Panc1 (cell line): ENCODE measurements around the gene MYL5. TPM values are rescaled to one million over a fixed set of nuclear protein-coding genes. Genes with fewer than 3 reads are reported as not detected.

Experiments used
- ATAC-seq: fragments of 200-7000 bp; cut with Tn5 transposase; 2 replicates; pipeline ENCODE4 v1.9.1; 2020; ENCODE audit warnings: mild to moderate bottlenecking, moderate library complexity
- BruUV-seq: library from RNA; stranded (reverse); fragments of 400-500 nt; replicated peaks from 2 replicates; lab custom pipeline; 2021; lab: Mats Ljungman, UMichigan
- CTCF ChIA-PET: fragments of 300-600 bp; sonication (Branson Sonifier 250); formaldehyde crosslinking; loops from one replicate; lab custom pipeline; 2022; ENCODE audit warnings: antibody characterized with exemption; lab: Charles Lee
- POLR2A ChIA-PET: fragments of 300-600 bp; sonication (Branson Sonifier 250); formaldehyde crosslinking; loops from one replicate; lab custom pipeline; 2022; ENCODE audit warnings: antibody characterized with exemption; lab: Charles Lee
- DNase-seq: peaks from one replicate; pipeline ENCODE4 v3.0.0-alpha.2; 2010; ENCODE audit warnings: low read depth, low spot score
- H3K27ac ChIP-seq: 2 replicates; pipeline ENCODE4 v1.5.1; 2011; ENCODE audit warnings: mild to moderate bottlenecking, low read length, inconsistent platforms
- H3K27me3 ChIP-seq: fragments of 200-500 bp; sonication (Bioruptor generic); 2 replicates; pipeline ENCODE4 v1.6.0; 2014; ENCODE audit warnings: low read length, inconsistent platforms; ENCODE audit not compliant: control insufficient read depth, insufficient read depth
- H3K36me3 ChIP-seq: fragments of 200-500 bp; sonication (Bioruptor generic); 2 replicates; pipeline ENCODE4 v1.5.1; 2014; ENCODE audit warnings: inconsistent platforms, mild to moderate bottlenecking, low read length, moderate library complexity; ENCODE audit not compliant: control insufficient read depth, insufficient read depth
- H3K4me1 ChIP-seq: 2 replicates; pipeline ENCODE4 v1.5.1; 2011; ENCODE audit warnings: inconsistent platforms, mild to moderate bottlenecking, low read length, moderate library complexity; ENCODE audit not compliant: control insufficient read depth, insufficient read depth
- H3K4me3 ChIP-seq, 2 experiments: 2 replicates each; pipeline ENCODE4 v1.5.1; 2011 to 2012; ENCODE audit warnings: low read depth in 2 of 2, low read length in 2 of 2, mild to moderate bottlenecking in 2 of 2, inconsistent platforms in 1 of 2, moderate library complexity in 1 of 2
- H3K9me3 ChIP-seq: fragments of 200-500 bp; sonication (Bioruptor generic); 2 replicates; pipeline ENCODE4 v1.5.1; 2014; ENCODE audit warnings: low read depth, mild to moderate bottlenecking, inconsistent platforms, low read length, moderate library complexity; ENCODE audit not compliant: control insufficient read depth, insufficient read depth
- POLR2AphosphoS5 ChIP-seq: IDR thresholded peaks from 2 replicates; pipeline ENCODE4 v1.6.1; 2012; ENCODE audit warnings: mild to moderate bottlenecking, low read depth, low read length, moderate library complexity
- REST ChIP-seq, 2 experiments: IDR thresholded peaks; 2 replicates each; pipeline ENCODE4 v1.6.1; 2011 to 2012; ENCODE audit warnings: low read depth in 2 of 2, control low read depth in 1 of 2, low read length in 1 of 2, mild to moderate bottlenecking in 1 of 2, moderate library complexity in 1 of 2; ENCODE audit not compliant: insufficient read depth in 1 of 2
- SIN3A ChIP-seq: IDR thresholded peaks from 2 replicates; pipeline ENCODE4 v1.6.1; 2012; ENCODE audit warnings: low read depth, mild to moderate bottlenecking, low read length, moderate library complexity, borderline replicate concordance; ENCODE audit not compliant: insufficient read depth
- TCF7L2 ChIP-seq: IDR thresholded peaks from 2 replicates; pipeline ENCODE4 v1.6.1; 2011; ENCODE audit warnings: mild to moderate bottlenecking, low read depth, low read length, inconsistent platforms
- in situ Hi-C: cut with HindIII; loops from 2 replicates; pipeline ENCODE4 v1.10.0; 2016; ENCODE audit warnings: low sequenced_read_pairs, low pct_unique_long_range_greater_than_20kb
- intact Hi-C: fragments of 100-400 bp; cut with micrococcal nuclease; formaldehyde crosslinking; loops from one replicate; pipeline ENCODE4 v1.10.0; 2022; ENCODE audit not compliant: unreplicated experiment
- total RNA-seq: library from RNA; stranded (reverse); gene quantifications from one replicate; pipeline ENCODE4 v1.2.1, GENCODE V29; 2021; ENCODE audit not compliant: unreplicated experiment
- TF ChIP-seq, protein P1 (sequence below): fragments of 450-650 bp; IDR thresholded peaks from 2 replicates; pipeline ENCODE4 v1.5.1; 2017; ENCODE audit warnings: mild to moderate bottlenecking

The MYL5 gene
- total RNA-seq, 1 experiment from 2014 or later, result 12.0 TPM

DNA sequence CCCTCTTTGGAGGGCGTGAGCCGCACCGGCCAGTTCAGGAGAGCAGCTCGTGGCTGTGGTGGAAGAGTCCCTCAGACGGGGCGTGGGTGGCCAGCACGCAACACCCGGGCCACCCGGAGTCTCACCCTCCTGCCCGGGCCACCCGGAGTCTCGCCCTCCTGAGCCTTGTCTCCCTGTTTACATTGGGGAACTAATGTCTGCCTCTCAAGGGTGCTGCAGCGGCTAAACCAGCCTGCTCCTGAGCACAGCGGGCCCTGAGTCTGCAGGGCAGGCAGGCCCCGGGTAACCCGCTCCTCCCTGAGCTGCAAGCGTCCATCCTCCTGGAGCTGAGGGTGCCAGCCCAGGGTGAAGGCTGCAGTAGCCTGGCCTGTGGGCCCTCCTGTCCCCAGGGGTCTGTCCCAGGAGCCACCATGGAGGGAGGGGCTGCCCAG is 46.0 kb upstream of the MYL5 start:
- no peak for TF ChIP-seq TCF7L2
- TF ChIP-seq REST (IDR thresholded peaks at IDR 0.05; ENCODE audit: insufficient read depth in 1 of 2, low read depth in 2 of 2, low read length in 1 of 2), result no peak
- no peak for TF ChIP-seq SIN3A
- TF ChIP-seq POLR2AphosphoS5, result no peak
- TF ChIP-seq, protein P1, sequence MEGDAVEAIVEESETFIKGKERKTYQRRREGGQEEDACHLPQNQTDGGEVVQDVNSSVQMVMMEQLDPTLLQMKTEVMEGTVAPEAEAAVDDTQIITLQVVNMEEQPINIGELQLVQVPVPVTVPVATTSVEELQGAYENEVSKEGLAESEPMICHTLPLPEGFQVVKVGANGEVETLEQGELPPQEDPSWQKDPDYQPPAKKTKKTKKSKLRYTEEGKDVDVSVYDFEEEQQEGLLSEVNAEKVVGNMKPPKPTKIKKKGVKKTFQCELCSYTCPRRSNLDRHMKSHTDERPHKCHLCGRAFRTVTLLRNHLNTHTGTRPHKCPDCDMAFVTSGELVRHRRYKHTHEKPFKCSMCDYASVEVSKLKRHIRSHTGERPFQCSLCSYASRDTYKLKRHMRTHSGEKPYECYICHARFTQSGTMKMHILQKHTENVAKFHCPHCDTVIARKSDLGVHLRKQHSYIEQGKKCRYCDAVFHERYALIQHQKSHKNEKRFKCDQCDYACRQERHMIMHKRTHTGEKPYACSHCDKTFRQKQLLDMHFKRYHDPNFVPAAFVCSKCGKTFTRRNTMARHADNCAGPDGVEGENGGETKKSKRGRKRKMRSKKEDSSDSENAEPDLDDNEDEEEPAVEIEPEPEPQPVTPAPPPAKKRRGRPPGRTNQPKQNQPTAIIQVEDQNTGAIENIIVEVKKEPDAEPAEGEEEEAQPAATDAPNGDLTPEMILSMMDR, result no peak
- intact Hi-C loops (no loop called here), in situ Hi-C loops (no loop called here)
- CTCF ChIA-PET, result no interaction called here
- POLR2A ChIA-PET, result no interaction called here
- Histone ChIP-seq H3K36me3 (no peaks in the 10 kb centered on the region), H3K9me3 (no peaks in the 10 kb centered on the region), H3K4me1 (no peaks in the 10 kb centered on the region), H3K27me3 (no peaks in the 10 kb centered on the region), H3K27ac (no peak overlapping the region), H3K4me3 (no peak overlapping the region)
- ATAC-seq (no peak; the same call in 1 of the 2 replicates), DNase-seq (no peak)
- no TSS peak for BruUV-seq

DNA sequence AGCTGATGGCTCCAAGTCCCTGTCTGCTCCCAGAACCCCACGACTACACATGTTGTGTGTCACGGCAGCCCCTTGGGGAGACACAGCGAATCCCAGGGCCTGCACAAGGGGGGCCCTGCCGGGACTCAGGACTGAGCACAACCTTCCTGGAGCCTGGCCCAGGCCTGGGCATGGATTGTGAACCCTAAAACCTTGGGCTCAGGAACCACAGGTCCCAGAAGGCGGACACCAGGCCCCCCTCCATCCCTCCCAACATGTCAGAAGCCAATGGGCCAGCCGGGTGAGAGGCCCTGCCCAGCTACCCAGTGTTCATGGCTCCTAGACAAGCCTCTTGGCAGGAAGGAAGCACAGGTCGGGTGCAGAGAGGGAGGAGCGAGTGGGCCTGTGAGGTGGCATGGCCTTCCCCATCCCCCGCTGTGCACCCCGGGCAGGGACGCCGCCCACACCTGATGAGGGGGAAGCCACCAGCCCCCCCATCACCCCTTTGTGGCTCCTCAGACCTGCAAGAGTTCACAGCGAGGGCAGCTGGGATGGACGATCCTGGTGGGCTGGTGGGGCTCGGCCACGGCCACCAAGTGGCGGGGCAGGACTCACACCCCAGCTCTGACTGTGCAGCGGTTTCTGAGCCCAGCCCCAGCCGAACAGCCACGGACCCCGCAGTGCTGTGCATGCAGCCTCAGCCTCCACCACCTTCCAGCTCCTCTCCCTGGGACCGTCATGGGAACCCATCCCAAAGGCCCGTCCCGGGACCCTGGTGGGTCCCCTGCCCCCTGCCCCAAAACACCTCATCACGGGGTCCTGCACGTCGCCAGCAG is 45.3 kb upstream of the MYL5 start:
- in situ Hi-C loops (no loop called here), intact Hi-C loops (no loop called here)
- Histone ChIP-seq H3K36me3 (no peaks in the 10 kb centered on the region), H3K9me3 (no peaks in the 10 kb centered on the region), H3K4me1 (no peaks in the 10 kb centered on the region), H3K27ac (no peak overlapping the region), H3K27me3 (no peaks in the 10 kb centered on the region), H3K4me3 (no peak overlapping the region)
- CTCF ChIA-PET, result no interaction called here
- POLR2A ChIA-PET, result no interaction called here
- no peak for DNase-seq
- ATAC-seq, result no peak
- no peak for TF ChIP-seq SIN3A
- TF ChIP-seq TCF7L2, result no peak
- TF ChIP-seq REST (IDR thresholded peaks at IDR 0.05; ENCODE audit: insufficient read depth in 1 of 2, low read depth in 2 of 2, low read length in 1 of 2), result no peak
- TF ChIP-seq, protein P1, result no peak
- TF ChIP-seq POLR2AphosphoS5, result no peak
- no TSS peak for BruUV-seq
